GM19238 (cell line): ENCODE data around the gene KCNC3.

Experiments used
- DNase-seq: peaks from one replicate; pipeline ENCODE4 v3.0.0; 2011; ENCODE audit warnings: low spot score; ENCODE audit not compliant: insufficient read length

KCNC3 gene

GRCh38 chr19:50311723-50312635, 17.2 kb downstream of the KCNC3 start:
- no peak for DNase-seq

GRCh38 chr19:50310759-50311465, 18.3 kb downstream of the KCNC3 start:
- no peak for DNase-seq

GRCh38 chr19:50309396-50310125, 19.6 kb downstream of the KCNC3 start:
- no peak for DNase-seq

- DNase-seq = no peak
Measured at GRCh38 chr19:50308991-50309390, 20.2 kb downstream of the KCNC3 start.

DNA sequence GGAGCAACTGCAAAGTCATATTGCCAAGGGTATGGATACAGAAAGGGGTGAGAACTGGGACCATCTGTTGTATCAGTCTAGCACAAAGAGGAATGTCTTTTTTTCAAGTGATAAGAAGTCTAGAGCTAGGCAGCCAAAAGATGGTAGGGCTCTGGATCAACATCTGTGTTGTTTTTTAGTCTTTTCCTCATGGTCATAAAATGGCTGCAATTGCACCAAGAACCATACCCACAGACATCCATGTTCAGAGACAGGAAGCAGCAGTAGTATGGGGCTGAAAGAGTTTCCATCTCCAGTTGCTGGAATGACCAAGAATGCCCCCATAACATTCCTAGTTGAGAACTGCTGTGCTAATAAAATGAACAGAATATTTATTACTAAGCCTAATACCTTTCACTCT, 25.6 kb downstream of the KCNC3 start:
- no peak for DNase-seq

DNA sequence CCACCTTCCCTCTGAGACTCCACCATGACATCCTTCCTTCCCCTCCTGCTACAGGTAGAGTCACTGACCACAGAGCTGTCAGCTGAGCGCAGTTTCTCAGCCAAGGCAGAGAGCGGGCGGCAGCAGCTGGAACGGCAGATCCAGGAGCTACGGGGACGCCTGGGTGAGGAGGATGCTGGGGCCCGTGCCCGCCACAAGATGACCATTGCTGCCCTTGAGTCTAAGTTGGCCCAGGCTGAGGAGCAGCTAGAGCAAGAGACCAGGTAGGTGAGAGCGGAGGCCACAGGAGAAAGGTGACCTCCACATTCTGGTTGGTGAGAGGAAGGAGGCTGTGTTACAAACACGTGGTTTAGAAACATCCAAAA, 27.6 kb downstream of the KCNC3 start:
- no peak for DNase-seq

- DNase-seq = no peak
Measured at GRCh38 chr19:50300814-50301606, 28.2 kb downstream of the KCNC3 start.

- no peak for DNase-seq
Measured at GRCh38 chr19:50300051-50300450, 29.1 kb downstream of the KCNC3 start.

- DNase-seq = no peak
Measured at GRCh38 chr19:50293263-50294004, 35.7 kb downstream of the KCNC3 start.

DNA sequence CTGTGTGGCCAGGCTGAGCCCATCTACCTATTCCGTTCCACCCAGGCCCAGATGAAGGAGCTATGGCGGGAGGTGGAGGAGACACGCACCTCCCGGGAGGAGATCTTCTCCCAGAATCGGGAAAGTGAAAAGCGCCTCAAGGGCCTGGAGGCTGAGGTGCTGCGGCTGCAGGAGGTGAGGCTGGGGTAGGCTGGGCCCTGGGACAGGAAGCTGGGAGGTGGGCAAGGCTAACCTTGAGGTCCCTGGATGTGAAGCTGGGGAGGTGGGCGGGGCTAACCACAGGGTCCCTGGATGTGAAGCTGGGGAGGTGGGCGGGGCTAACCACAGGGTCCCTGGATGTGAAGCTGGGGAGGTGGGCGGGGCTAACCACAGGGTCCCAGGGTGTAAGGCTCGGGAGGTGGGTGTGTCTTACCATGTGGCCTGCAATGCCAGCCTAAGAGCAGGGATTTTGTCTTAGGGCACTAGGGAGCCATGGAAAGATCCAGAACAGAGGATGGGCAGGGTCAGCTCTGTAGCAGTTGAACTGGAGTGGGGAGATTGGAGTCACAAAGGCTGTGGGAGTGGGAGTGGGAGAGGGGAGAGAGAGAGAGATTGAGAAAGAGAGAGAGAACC, 36.9 kb downstream of the KCNC3 start:
- no peak for DNase-seq

- DNase-seq = no peak
Measured at GRCh38 chr19:50290775-50291174, 38.4 kb downstream of the KCNC3 start.

DNA sequence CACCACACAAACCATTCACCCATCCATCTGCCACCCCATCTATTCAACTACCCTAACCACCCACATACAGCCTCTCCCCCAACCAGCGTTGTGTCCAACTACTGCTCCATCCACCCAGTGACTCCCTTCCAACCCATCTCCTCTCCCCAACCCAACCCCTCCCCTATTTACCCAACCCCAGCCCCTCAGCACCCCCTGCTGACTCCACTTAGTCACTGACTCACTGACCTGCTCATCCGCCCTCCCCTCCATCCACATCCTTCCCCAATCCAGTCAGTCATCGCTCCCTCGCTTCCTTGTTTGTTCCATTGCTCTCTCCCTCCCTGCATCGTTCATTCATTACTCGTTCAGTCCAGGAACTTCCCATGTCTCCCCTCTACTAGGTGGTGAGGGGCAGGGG, 39.2 kb downstream of the KCNC3 start:
- no peak for DNase-seq

DNA sequence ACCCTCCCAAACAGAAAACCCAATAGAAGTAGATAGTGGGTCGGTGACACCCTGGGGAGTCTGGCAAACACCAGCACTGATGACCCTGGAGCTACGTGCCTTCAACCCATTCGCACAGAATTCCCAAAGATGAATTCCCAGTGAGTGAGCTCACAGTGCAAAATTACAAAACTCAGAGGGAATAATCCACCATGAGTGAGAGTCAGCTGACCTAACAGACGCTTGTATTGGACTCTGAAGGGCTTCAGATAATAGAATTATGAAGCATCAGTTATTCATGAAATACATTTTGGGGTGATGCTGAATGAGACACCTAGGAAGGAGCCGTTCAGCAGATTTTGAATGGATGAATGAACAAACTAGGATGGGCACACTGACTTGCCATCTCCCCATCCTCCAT, 40.2 kb downstream of the KCNC3 start:
- no peak for DNase-seq

DNA sequence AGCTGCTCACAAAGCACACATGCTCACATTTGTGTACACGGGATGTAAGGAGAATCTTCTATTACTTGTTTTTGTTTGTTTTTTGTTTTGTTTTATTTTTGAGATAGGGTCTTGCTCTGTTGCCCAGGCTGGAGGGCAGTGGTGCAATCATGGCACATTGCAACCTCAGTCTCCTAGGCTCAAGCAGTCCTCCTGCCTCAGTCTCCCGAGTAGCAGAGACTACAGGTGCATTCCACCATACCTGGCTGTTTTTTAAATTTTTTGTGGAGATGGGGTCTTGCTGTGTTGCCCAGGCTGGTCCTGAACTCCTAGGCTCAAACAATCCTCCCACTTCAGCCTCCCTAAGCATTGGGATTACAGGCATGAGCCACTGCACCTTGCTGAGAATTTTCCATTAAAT, 41.8 kb downstream of the KCNC3 start:
- DNase-seq = no peak

DNA sequence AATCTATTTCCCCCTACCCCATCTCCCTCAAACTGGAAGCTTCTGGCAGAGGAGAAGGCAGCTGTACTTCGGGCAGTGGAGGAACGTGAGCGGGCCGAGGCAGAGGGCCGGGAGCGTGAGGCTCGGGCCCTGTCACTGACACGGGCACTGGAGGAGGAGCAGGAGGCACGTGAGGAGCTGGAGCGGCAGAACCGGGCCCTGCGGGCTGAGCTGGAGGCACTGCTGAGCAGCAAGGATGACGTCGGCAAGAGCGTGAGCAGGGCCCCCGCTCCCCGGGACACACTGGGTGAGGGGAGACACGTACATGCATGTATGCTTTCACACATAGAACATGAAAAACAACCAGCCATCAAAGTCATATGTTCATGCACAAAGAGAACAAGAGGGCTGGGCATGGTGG, 42.7 kb downstream of the KCNC3 start:
- DNase-seq = no peak

- DNase-seq = no peak
Measured at GRCh38 chr19:50285833-50286232, 43.3 kb downstream of the KCNC3 start.

DNA sequence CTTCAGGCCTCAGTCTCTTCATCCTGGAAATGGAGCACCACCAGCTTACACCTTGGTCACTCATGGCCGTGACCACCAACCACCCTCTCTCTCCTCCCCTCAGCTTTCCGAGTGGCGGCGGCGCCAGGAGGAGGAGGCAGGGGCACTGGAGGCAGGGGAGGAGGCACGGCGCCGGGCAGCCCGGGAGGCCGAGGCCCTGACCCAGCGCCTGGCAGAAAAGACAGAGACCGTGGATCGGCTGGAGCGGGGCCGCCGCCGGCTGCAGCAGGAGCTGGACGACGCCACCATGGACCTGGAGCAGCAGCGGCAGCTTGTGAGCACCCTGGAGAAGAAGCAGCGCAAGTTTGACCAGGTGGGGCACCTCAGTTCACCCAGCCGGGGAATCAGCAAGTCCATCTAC, 47.7 kb downstream of the KCNC3 start:
- no peak for DNase-seq

DNA sequence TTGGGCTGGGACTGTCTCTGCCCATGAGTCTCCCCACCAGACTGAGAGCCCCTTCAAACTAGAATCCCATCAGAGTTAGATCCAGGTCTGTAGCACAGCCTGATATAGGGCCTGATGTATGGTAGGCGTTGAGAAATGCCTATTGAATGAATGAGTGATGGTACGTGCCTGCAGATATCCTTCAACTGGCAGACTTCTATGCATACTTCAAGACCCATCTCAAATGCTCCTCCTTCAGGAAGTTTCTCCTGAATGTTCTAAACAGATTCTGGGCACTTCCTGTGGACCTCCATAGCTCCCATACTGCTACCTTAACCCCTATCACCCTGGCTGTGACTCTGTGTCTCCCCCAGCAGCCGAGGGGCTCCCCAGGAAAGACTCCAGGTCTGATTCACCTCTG, 48.2 kb downstream of the KCNC3 start:
- DNase-seq = no peak

DNA sequence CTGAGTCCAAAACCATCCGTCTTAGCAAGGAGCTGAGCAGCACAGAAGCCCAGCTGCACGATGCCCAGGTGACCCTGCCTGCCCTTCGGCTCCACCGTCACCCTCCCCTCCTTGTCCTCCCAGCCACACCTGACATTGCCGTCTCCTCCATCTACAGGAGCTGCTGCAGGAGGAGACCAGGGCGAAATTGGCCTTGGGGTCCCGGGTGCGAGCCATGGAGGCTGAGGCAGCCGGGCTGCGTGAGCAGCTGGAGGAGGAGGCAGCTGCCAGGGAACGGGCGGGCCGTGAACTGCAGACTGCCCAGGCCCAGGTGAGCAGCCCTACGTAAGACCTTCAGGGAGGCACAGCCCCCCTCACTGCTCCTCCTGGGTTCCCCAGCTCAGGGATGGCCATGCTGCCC, 49.1 kb downstream of the KCNC3 start:
- DNase-seq = no peak

DNA sequence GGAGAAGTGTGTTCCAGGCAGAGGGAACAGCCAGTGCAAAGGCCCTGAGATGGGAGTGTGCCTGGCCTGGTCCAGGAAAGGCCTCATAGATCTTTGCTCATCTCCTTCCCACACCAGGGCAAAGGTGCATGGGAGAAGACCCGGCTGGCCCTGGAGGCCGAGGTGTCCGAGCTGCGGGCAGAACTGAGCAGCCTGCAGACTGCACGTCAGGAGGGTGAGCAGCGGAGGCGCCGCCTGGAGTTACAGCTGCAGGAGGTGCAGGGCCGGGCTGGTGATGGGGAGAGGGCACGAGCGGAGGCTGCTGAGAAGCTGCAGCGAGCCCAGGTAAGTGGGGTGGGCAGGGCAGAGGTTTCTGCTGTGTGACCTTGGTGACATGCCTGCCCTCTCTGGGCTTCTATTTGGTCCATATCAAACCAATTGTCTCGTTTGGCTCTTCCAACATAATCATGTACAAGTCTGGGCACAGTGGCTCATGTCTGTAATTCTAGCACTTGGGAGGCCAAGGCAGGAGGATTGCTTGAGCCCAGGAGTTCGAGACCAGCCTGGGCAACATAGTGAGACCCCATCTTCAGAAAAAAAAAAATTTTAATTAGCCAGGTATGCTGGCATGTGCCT, 51.1 kb downstream of the KCNC3 start:
- no peak for DNase-seq
